ENCODE measurements around the gene CDC20. TPM values are rescaled to one million over a fixed set of nuclear protein-coding genes. Genes with fewer than 3 reads are reported as not detected.

CDC20 gene
- polyA plus RNA-seq, 10 donors = 11.7 to 33.1 (median 19.3) TPM

GRCh38 chr1:43327549-43328292 lies 31.1 kb upstream of the CDC20 start:
- no peak for DNase-seq

- peak; percentile 16 to 50 (median 47) for DNase-seq
Observed at GRCh38 chr1:43329995-43330751, 28.6 kb upstream of the CDC20 start.

GRCh38 chr1:43331688-43332087 lies 27.1 kb upstream of the CDC20 start:
- no peak for DNase-seq

- no peak for DNase-seq
Observed at GRCh38 chr1:43334453-43335205, 24.2 kb upstream of the CDC20 start.

- DNase-seq = no peak
Observed at GRCh38 chr1:43337588-43337987, 21.2 kb upstream of the CDC20 start, which contains the start of gene MPL. TSS of gene MPL (plus strand) at chr1:43337818. CDS start at chr1:43337849, 31 bp downstream.

- no peak for DNase-seq
Observed at GRCh38 chr1:43338001-43338400, 20.8 kb upstream of the CDC20 start.

- no peak for DNase-seq
Observed at GRCh38 chr1:43339584-43340232, 19.1 kb upstream of the CDC20 start.

- no peak for DNase-seq
Observed at GRCh38 chr1:43340559-43340958, 18.2 kb upstream of the CDC20 start.

- no peak for DNase-seq
Observed at GRCh38 chr1:43344267-43344850, 14.4 kb upstream of the CDC20 start.

GRCh38 chr1:43345120-43345519 lies 13.7 kb upstream of the CDC20 start:
- no peak for DNase-seq

GRCh38 chr1:43346636-43347035 lies 12.1 kb upstream of the CDC20 start:
- no peak for DNase-seq

- DNase-seq = peak in 1 of 3 donors; percentile 12
Observed at GRCh38 chr1:43348343-43348808, 10.4 kb upstream of the CDC20 start.

GRCh38 chr1:43348809-43349593 lies 9.8 kb upstream of the CDC20 start:
- peak in 2 of 3 donors; percentile 49 to 66 for DNase-seq

- no peak for DNase-seq
Observed at GRCh38 chr1:43349594-43350306, 9.0 kb upstream of the CDC20 start.

GRCh38 chr1:43350976-43351375 lies 7.8 kb upstream of the CDC20 start:
- no peak for DNase-seq

GRCh38 chr1:43351421-43352350 lies 7.1 kb upstream of the CDC20 start:
- no peak for DNase-seq

- no peak for DNase-seq
Observed at GRCh38 chr1:43352351-43352705, 6.5 kb upstream of the CDC20 start.

- DNase-seq = no peak
Observed at GRCh38 chr1:43352881-43353280, 5.9 kb upstream of the CDC20 start.

GRCh38 chr1:43354471-43354870 lies 4.3 kb upstream of the CDC20 start:
- no peak for DNase-seq

All from muscle of back (tissue), 11 donors.